NCI-H774 (cell line): ENCODE measurements around the gene CIB2.

Experiments
- DNase-seq: peaks from one replicate; lab custom pipeline; 2025; lab: John Stamatoyannopoulos, UW

The CIB2 gene

GRCh38 chr15:78065973-78066946, 65.0 kb downstream of the CIB2 start:
- no peak for DNase-seq

- no peak for DNase-seq
These were observed 65.9 kb downstream of the CIB2 start for GRCh38 chr15:78065284-78065872.

DNA sequence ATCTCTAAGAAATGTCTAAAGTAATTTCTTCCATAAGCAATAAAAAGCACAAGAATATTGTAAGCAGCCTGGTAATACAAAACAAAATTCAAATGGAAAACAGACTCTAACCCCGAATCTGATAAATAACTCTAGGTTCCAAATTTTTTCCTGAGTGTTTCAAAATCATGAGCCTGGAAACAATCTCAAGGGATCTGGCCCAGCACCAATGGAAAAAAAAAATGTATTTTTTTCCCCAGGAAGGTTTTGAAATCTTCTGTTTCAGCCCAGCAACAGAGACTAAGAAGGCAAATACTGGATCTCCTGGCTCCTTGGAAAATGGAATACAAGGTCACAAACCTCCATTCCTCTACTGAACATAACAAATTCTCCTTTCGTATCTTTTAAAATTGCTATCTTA, 66.7 kb downstream of the CIB2 start:
- no peak for DNase-seq

GRCh38 chr15:78063970-78064385, 67.3 kb downstream of the CIB2 start:
- DNase-seq = no peak

DNA sequence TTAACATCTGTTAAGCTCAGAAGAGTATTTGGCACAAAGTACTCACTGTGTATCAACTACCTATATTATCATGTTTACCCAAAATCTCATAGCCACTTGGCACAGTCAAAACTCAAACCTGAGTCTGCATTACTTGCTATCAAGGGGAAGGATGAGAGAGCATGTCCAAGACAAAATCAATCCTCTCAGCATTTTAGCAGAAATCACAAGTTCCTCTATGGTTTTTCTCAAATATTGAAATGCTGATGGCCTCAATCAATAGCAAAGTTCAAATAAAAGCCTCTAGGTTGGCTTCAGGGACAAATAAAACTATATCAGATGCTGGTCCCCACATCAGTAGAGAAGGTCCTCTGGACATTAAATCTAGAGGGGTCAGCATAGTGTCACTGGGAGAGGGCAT, 68.0 kb downstream of the CIB2 start:
- DNase-seq = no peak

- DNase-seq = no peak
These were observed 69.2 kb downstream of the CIB2 start for GRCh38 chr15:78061963-78062427.

DNA sequence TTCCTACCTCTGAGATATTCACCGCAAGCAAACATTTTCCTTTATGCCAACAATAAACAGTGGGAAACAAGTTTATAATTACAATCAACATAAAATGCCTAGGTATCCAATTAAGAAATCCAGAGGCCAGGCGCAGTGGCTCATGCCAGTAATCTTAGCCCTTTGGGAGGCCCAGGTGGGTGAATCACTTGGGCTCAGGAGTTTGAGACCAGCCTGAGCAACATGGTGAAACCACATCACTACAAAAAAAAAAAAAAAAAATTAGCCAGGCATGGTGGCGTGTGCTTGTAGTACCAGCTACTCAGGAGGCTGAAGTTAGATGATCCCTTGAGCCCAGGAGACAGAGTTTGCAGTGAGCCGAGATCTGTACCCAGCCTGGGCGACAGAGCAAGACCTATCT, 71.0 kb downstream of the CIB2 start:
- DNase-seq = no peak

DNA sequence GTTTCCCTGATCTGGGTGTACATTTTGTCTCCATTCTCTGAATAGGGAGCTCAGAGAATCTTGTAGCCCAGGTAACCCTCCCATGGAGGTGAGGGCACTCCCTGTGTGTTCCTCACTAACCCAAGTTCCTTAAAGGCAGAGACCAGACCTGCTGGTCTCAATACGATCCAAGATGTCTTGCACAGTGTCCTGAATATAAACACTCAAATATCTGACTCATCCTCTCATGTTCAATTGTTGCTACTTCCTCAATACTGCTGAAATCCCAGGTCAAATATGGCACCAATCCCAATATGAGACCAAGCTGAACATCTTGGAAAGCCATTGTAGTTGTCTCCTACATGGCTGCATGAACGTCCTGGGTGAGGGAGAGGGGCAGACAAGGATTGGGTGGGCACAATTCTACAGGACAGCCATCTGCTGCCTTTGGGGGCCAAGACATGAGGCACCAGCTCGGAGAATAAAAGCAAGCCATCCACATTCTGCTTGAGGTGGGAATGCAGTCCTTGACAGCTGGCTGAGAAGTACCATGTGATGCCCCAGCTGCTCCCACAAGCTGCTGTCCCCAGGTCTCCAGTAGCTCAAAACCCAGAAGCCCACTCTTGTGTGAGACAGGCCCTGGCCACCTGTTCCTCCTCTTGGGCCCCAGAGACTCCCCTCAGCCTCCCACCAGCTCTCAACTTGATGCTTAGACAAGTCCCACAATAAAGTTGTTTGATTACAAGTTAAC, 72.0 kb downstream of the CIB2 start:
- DNase-seq = no peak

DNA sequence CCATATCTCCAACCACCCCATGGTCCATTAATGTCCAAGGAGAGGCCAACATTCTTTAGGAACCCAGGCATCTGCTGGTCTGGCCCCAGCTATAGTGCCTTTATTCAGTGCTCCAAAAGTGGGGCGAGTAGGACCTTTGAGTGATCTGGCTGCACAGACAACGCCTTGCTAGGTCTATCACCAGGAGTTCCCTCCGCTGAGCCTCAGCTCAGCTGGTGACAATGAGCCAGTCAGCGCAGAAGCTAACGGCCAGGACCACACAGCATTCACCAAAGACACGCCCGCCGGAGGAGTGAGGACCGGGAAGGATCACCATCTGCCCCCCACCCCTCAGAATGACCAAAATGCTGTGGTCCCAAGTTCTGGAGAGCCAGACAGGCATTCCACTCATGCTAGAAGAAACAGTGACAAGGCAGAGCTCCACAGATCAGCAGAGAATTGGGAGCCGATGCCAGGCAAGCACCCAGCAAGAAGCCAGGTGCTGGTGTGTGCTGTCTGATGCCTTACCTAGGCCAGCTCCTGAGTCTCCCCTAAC, 72.8 kb downstream of the CIB2 start:
- no peak for DNase-seq

GRCh38 chr15:78057803-78058202, 73.4 kb downstream of the CIB2 start:
- no peak for DNase-seq

- DNase-seq = no peak
These were observed 74.5 kb downstream of the CIB2 start for GRCh38 chr15:78056714-78057269.

DNA sequence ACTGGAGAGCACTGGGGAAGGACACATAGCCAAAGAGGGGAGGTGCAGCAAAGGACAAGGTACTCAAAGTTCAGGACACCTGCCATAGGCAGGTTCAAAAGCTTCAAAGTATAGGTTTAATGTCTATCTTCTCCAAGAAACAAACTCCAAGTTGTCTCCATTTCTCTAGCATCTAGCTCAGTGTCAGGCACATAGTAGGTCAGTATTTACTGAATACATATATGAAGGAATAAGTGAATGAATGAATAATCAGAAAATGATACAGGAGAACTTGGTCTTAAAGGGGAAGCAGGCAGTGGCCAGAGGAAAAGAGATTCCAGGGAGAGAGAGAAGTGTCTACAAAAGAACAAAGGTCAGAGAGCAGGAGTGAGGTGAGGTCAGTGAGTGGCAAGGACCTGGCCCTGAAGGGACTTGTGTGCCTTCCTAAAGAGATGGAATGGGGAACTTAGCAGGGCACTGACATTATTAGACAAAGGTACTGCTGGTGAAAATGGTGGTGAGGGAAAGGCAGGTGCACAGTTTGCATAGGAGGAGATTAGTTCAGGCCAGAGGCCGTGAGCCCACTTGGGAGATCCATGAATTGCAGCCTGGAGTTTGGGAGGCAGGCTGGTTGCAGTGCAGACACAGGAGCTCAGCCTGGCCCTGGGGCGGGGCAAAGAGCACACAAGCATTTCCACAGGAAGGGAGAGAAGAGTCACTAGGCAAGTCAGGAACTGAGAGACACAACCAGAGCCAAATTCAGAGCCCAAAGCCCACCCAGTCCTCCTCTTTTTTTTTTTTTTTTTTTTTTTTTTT, 75.1 kb downstream of the CIB2 start:
- no peak for DNase-seq

DNA sequence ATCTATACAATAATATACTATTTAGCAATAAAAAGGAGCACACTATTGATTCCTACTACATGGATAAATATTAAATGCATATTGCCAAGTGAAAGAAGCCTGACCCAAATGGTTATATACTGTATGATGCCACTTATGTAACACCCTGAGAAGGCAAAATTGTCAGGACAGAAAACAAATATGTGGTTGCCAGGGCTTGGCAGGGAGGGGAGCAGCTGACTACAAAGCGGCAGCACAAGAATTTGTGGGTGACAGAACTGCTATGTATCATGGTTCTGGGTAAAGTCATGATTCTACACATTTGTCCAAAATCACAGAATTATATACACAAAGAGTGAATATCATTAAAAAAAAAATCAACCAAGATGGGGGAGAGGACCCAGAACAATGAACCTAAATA, 76.3 kb downstream of the CIB2 start:
- DNase-seq = no peak
